H9 (cell line): ENCODE data around the gene FMC1. TPM values are rescaled to one million over a fixed set of nuclear protein-coding genes. Genes with fewer than 3 reads are reported as not detected.

ENCODE experiments used
- DNase-seq: peaks from one replicate; pipeline ENCODE4 v3.0.0-alpha.2; 2017
- H2AFZ ChIP-seq: one replicate; pipeline ENCODE4 v1.6.1; 2013; ENCODE audit warnings: mild to moderate bottlenecking, low read length, control low read depth, moderate library complexity
- H2AK5ac ChIP-seq: 2 replicates; pipeline ENCODE4 v1.6.1; 2013; ENCODE audit warnings: low read length, control low read depth, mixed read lengths; ENCODE audit not compliant: insufficient read length
- H2BK120ac ChIP-seq: one replicate; pipeline ENCODE4 v1.6.1; 2013; ENCODE audit warnings: low read depth, mild to moderate bottlenecking, low read length, control low read depth, inconsistent platforms; ENCODE audit not compliant: poor library complexity, severe bottlenecking
- H2BK12ac ChIP-seq: 2 replicates; pipeline ENCODE4 v1.6.1; 2013; ENCODE audit warnings: low read length, control low read depth, mixed read lengths, low read depth; ENCODE audit not compliant: insufficient read length
- H2BK15ac ChIP-seq: 2 replicates; pipeline ENCODE4 v1.6.1; 2013; ENCODE audit warnings: low read depth, low read length, control low read depth
- H2BK20ac ChIP-seq: one replicate; pipeline ENCODE4 v1.6.1; 2013; ENCODE audit warnings: low read depth, mild to moderate bottlenecking, low read length, control low read depth, inconsistent platforms; ENCODE audit not compliant: poor library complexity, severe bottlenecking
- H2BK5ac ChIP-seq: 2 replicates; pipeline ENCODE4 v1.6.1; 2013; ENCODE audit warnings: low read length, control low read depth, mixed read lengths; ENCODE audit not compliant: insufficient read length
- H3K14ac ChIP-seq: 2 replicates; pipeline ENCODE4 v1.6.1; 2013; ENCODE audit warnings: low read length, control low read depth; ENCODE audit not compliant: insufficient read depth
- H3K18ac ChIP-seq: 2 replicates; pipeline ENCODE4 v1.6.1; 2013; ENCODE audit warnings: low read depth, mild to moderate bottlenecking, mixed read lengths, low read length, control low read depth; ENCODE audit not compliant: insufficient read length
- H3K23ac ChIP-seq: 2 replicates; pipeline ENCODE4 v1.6.1; 2013; ENCODE audit warnings: low read length, control low read depth, mixed read lengths, low read depth; ENCODE audit not compliant: insufficient read length
- H3K23me2 ChIP-seq: 2 replicates; pipeline ENCODE4 v1.6.1; 2013; ENCODE audit warnings: low read depth, mild to moderate bottlenecking, mixed read lengths, low read length, control low read depth; ENCODE audit not compliant: insufficient read length, poor library complexity, severe bottlenecking
- H3K27ac ChIP-seq: 2 replicates; pipeline ENCODE4 v1.5.1; 2013; ENCODE audit warnings: low read length, control low read depth, mixed read lengths, low read depth; ENCODE audit not compliant: insufficient read length
- H3K27me3 ChIP-seq: 2 replicates; pipeline ENCODE4 v1.6.1; 2013; ENCODE audit warnings: low read length, control low read depth, inconsistent platforms; ENCODE audit not compliant: insufficient read depth
- H3K4ac ChIP-seq: 2 replicates; pipeline ENCODE4 v1.6.1; 2013; ENCODE audit warnings: low read depth, mild to moderate bottlenecking, control low read depth, inconsistent platforms, low read length, moderate library complexity
- H3K4me1 ChIP-seq: 2 replicates; pipeline ENCODE4 v1.6.1; 2013; ENCODE audit warnings: low read length, control low read depth, inconsistent platforms; ENCODE audit not compliant: insufficient read depth
- H3K4me2 ChIP-seq: 2 replicates; pipeline ENCODE4 v1.6.1; 2013; ENCODE audit warnings: low read length, control low read depth, mixed read lengths; ENCODE audit not compliant: insufficient read length, insufficient read depth
- H3K56ac ChIP-seq: 2 replicates; pipeline ENCODE4 v1.6.1; 2013; ENCODE audit warnings: low read depth, mild to moderate bottlenecking, mixed read lengths, low read length, control low read depth; ENCODE audit not compliant: insufficient read length
- H3K79me1 ChIP-seq: 2 replicates; pipeline ENCODE4 v1.6.1; 2013; ENCODE audit warnings: low read depth, mild to moderate bottlenecking, moderate library complexity, low read length, control low read depth, inconsistent platforms; ENCODE audit not compliant: insufficient read depth, poor library complexity, severe bottlenecking
- H3K79me2 ChIP-seq: 2 replicates; pipeline ENCODE4 v1.6.1; 2013; ENCODE audit warnings: low read length, control low read depth, inconsistent platforms; ENCODE audit not compliant: insufficient read depth
- H3K9ac ChIP-seq: 2 replicates; pipeline ENCODE4 v1.6.1; 2013; ENCODE audit warnings: low read length, control low read depth, mixed read lengths; ENCODE audit not compliant: insufficient read length; ENCODE audit errors: extremely low read depth
- H3K9me3 ChIP-seq: one replicate; pipeline ENCODE4 v1.6.1; 2013; ENCODE audit warnings: low read depth, low read length, inconsistent platforms; ENCODE audit not compliant: control insufficient read depth
- H3T11ph ChIP-seq: one replicate; pipeline ENCODE4 v1.6.1; 2013; ENCODE audit warnings: mild to moderate bottlenecking, low read length, control low read depth, inconsistent platforms
- H4K20me1 ChIP-seq: one replicate; pipeline ENCODE4 v1.6.1; 2013; ENCODE audit not compliant: control insufficient read depth, insufficient read length, insufficient read depth
- H4K5ac ChIP-seq: 2 replicates; pipeline ENCODE4 v1.6.1; 2013; ENCODE audit warnings: low read depth, mild to moderate bottlenecking, mixed read lengths, low read length, control low read depth; ENCODE audit not compliant: insufficient read length
- H4K8ac ChIP-seq: replicated peaks from 2 replicates; pipeline ENCODE4 v1.6.1; 2013; ENCODE audit warnings: low read length, control low read depth, mixed read lengths, low read depth; ENCODE audit not compliant: insufficient read length
- H4K91ac ChIP-seq: 2 replicates; pipeline ENCODE4 v1.6.1; 2013; ENCODE audit warnings: low read depth, mild to moderate bottlenecking, moderate library complexity, mixed read lengths, low read length, control low read depth; ENCODE audit not compliant: insufficient read length
- H3K27ac Mint-ChIP-seq, 3 experiments: 2 replicates in 2 of 3; 3 replicates in 1 of 3; pipeline ENCODE4 v1.8.0; 2020 to 2021; ENCODE audit warnings: mixed read lengths in 3 of 3, mild to moderate bottlenecking in 1 of 3, moderate library complexity in 1 of 3
- H3K27me3 Mint-ChIP-seq: 2 replicates; pipeline ENCODE4 v1.8.0; 2021; ENCODE audit warnings: low read depth, mild to moderate bottlenecking, moderate library complexity, mixed read lengths
- H3K36me3 Mint-ChIP-seq, 3 experiments: 2 replicates in 2 of 3; 3 replicates in 1 of 3; pipeline ENCODE4 v1.8.0; 2020 to 2021; ENCODE audit warnings: low read depth in 3 of 3, mixed read lengths in 3 of 3; ENCODE audit not compliant: insufficient read depth in 1 of 3
- H3K4me1 Mint-ChIP-seq, 2 experiments: 2 replicates each; pipeline ENCODE4 v1.8.0; 2020; ENCODE audit warnings: mixed read lengths in 2 of 2
- H3K4me3 Mint-ChIP-seq, 2 experiments: 2 replicates in 1 of 2; 3 replicates in 1 of 2; pipeline ENCODE4 v1.8.0; 2020 to 2021; ENCODE audit warnings: mild to moderate bottlenecking in 2 of 2, mixed read lengths in 2 of 2, moderate library complexity in 1 of 2
- H3K9me3 Mint-ChIP-seq, 2 experiments: 2 replicates in 1 of 2; 3 replicates in 1 of 2; pipeline ENCODE4 v1.8.0; 2020; ENCODE audit warnings: mild to moderate bottlenecking in 2 of 2, mixed read lengths in 2 of 2, moderate library complexity in 1 of 2
- CTCF ChIP-seq: fragments of 200-600 bp; sonication (generic); conservative IDR thresholded peaks from 3 replicates; pipeline ENCODE4 v1.8.0; 2021; ENCODE audit warnings: antibody characterized with exemption, mild to moderate bottlenecking
- WGBS: extraction: QIAGEN DNeasy Blood & Tissue Kit; methylation state at CpG from one replicate; pipeline ENCODE4 v1.1.7; 2013; ENCODE audit warnings: missing lambda C conversion rate, low lambda C conversion rate, mixed read lengths; ENCODE audit not compliant: insufficient read length; ENCODE audit errors: extremely low coverage; 5-methylcytosine and 5-hydroxymethylcytosine counted together
- total RNA-seq: library from RNA; stranded (reverse); gene quantifications from 2 replicates; pipeline ENCODE4 v1.2.1, GENCODE V29; 2021

FMC1 gene
- total RNA-seq, 1 experiment from 2014 or later = 10.9 TPM

- no peak for TF ChIP-seq CTCF
- H3K27me3 ChIP-seq = no peaks in the 10 kb centered on the region
- no peak for DNase-seq
- H3K23ac ChIP-seq = no peak overlapping the region
- WGBS = no CpG with 5 or more reads among the region's 2 CpGs
- H4K91ac ChIP-seq = no peak overlapping the region
- H3K9ac ChIP-seq = no peak overlapping the region
- no peaks in the 10 kb centered on the region for H3K79me2 ChIP-seq
- no peaks in the 10 kb centered on the region for H4K20me1 ChIP-seq
- no peaks in the 10 kb centered on the region for H3K23me2 ChIP-seq
- no peaks in the 10 kb centered on the region for H3K9me3 ChIP-seq
- no peaks in the 10 kb centered on the region for H3K4me1 Mint-ChIP-seq
- H4K5ac ChIP-seq = no peak overlapping the region
- H3K27ac Mint-ChIP-seq = no peak overlapping the region
- no peak overlapping the region for H2BK120ac ChIP-seq
- H3K4ac ChIP-seq = no peak overlapping the region
- H3K14ac ChIP-seq = no peak overlapping the region
- no peak overlapping the region for H3T11ph ChIP-seq
- no peak overlapping the region for H4K8ac ChIP-seq
- no peak overlapping the region for H3K18ac ChIP-seq
- no peak overlapping the region for H2BK15ac ChIP-seq
- H3K27me3 Mint-ChIP-seq = peaks cover 5% of the 10 kb centered on the region; the same call in 1 of the 2 replicates
- H3K4me1 ChIP-seq = no peaks in the 10 kb centered on the region
- no peaks in the 10 kb centered on the region for H3K9me3 Mint-ChIP-seq
- H3K4me3 Mint-ChIP-seq = no peak overlapping the region
- H2AK5ac ChIP-seq = no peak overlapping the region
- no peak overlapping the region for H3K27ac ChIP-seq
- H2BK20ac ChIP-seq = no peak overlapping the region
- no peaks in the 10 kb centered on the region for H3K79me1 ChIP-seq
- H2AFZ ChIP-seq = no peak overlapping the region
- H3K4me2 ChIP-seq = no peak overlapping the region
- H2BK5ac ChIP-seq = no peak overlapping the region
- H3K56ac ChIP-seq = no peak overlapping the region
- H3K36me3 Mint-ChIP-seq = no peaks in the 10 kb centered on the region
- H2BK12ac ChIP-seq = no peak overlapping the region
These were observed 12.0 kb upstream of the FMC1 start for GRCh38 chr7:139329119-139329518.
